Suprapubic skin (tissue), 4 donors: ENCODE results near the gene SHQ1.

Experiments used
- POLR2A ChIP-seq, 2 donors: fragments of 450-650 bp; IDR thresholded peaks; one replicate each; pipeline ENCODE4 v1.6.1; 2017; ENCODE audit warnings: antibody characterized with exemption in 2 of 2, mild to moderate bottlenecking in 2 of 2, moderate library complexity in 2 of 2
- POLR2AphosphoS5 ChIP-seq, 3 donors: sonication (generic); formaldehyde crosslinking; IDR thresholded peaks; one replicate each; pipeline ENCODE4 v1.6.1; 2017; ENCODE audit warnings: antibody characterized with exemption in 3 of 3
- TF ChIP-seq, protein P1 (sequence below), 2 donors: fragments of 200-600 bp in 1 of 2; fragments of 450-650 bp in 1 of 2; sonication (generic) in 1 of 2; IDR thresholded peaks; one replicate each; pipeline ENCODE4 v1.5.1; 2016 to 2019; ENCODE audit warnings: antibody characterized with exemption in 2 of 2, mild to moderate bottlenecking in 1 of 2, moderate library complexity in 1 of 2

DNA sequence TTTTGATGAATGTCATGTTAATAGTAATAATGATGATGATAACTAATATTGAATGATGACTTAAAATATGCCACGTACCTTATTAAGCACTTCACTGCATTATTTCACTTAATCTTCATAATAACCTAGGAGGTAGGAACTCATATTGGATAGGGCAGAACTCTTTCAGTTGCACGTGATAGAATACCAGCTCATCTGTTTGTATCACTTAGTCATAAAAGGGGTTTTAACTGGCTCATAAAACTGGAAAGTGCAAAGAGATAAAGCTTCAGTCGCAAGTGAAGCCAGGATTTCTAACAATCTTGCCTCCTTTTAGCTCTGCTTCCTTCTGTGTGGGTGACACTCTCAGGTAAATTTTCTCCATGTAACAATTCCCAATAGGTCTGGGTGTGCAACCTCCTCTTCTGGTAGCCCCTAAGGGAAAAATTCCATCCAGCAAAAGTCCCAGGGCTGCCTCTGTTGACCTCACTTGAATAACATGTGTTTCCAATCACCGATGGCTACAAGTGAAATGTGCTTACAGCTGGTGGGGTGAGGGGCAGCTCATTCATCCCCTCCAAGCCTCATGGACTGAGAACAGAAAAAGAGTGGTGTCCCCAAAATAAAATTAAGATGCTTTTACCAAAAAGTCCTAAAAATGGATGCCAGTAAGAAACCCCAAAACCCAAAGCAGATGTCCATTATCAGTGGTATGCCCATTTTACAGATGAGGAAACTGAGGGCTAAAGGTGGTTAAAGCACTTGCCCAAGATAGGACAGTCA, 48.9 kb upstream of the SHQ1 start:
- TF ChIP-seq, protein P1, sequence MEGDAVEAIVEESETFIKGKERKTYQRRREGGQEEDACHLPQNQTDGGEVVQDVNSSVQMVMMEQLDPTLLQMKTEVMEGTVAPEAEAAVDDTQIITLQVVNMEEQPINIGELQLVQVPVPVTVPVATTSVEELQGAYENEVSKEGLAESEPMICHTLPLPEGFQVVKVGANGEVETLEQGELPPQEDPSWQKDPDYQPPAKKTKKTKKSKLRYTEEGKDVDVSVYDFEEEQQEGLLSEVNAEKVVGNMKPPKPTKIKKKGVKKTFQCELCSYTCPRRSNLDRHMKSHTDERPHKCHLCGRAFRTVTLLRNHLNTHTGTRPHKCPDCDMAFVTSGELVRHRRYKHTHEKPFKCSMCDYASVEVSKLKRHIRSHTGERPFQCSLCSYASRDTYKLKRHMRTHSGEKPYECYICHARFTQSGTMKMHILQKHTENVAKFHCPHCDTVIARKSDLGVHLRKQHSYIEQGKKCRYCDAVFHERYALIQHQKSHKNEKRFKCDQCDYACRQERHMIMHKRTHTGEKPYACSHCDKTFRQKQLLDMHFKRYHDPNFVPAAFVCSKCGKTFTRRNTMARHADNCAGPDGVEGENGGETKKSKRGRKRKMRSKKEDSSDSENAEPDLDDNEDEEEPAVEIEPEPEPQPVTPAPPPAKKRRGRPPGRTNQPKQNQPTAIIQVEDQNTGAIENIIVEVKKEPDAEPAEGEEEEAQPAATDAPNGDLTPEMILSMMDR (IDR thresholded peaks at IDR 0.05) = no peak
- no peak for TF ChIP-seq POLR2AphosphoS5 (IDR thresholded peaks at IDR 0.05)
- no peak for TF ChIP-seq POLR2A (IDR thresholded peaks at IDR 0.05)
